HepG2 (cell line): Measurements from ENCODE around the gene TEDC1. TPM values are rescaled to one million over a fixed set of nuclear protein-coding genes. Genes with fewer than 3 reads are reported as not detected.

ENCODE experiments used
- ARNT2 ChIP-seq: sonication (generic); formaldehyde crosslinking; IDR thresholded peaks from 2 replicates; pipeline ENCODE4 v1.8.0; 2022; ENCODE audit warnings: mild to moderate bottlenecking, low read depth, missing genetic modification reagents, moderate library complexity
- ARNTL ChIP-seq: sonication (generic); formaldehyde crosslinking; IDR thresholded peaks from 2 replicates; pipeline ENCODE4 v1.4.0; 2020; ENCODE audit warnings: mild to moderate bottlenecking, missing genetic modification reagents
- BORCS8-MEF2B ChIP-seq: sonication (generic); formaldehyde crosslinking; IDR thresholded peaks from 2 replicates; pipeline ENCODE4 v1.8.0; 2022; ENCODE audit warnings: mild to moderate bottlenecking, missing genetic modification reagents
- EED ChIP-seq: sonication (generic); formaldehyde crosslinking; IDR thresholded peaks from 2 replicates; pipeline ENCODE4 v1.5.0; 2020; ENCODE audit warnings: mild to moderate bottlenecking, missing genetic modification reagents
- GTF3A ChIP-seq: sonication (generic); formaldehyde crosslinking; conservative IDR thresholded peaks from 2 replicates; pipeline ENCODE4 v1.4.0; 2020; ENCODE audit warnings: mild to moderate bottlenecking, missing genetic modification reagents
- HCFC1 ChIP-seq: fragments of 150-350 bp; IDR thresholded peaks from 2 replicates; pipeline ENCODE4 v1.6.1; 2014; ENCODE audit warnings: low read depth, low read length
- JARID2 ChIP-seq: sonication (generic); formaldehyde crosslinking; IDR thresholded peaks from 2 replicates; pipeline ENCODE4 v1.8.1; 2023; ENCODE audit warnings: missing genetic modification reagents, inconsistent platforms; ENCODE audit not compliant: insufficient replicate concordance
- MAFF ChIP-seq: IDR thresholded peaks from 2 replicates; pipeline ENCODE4 v1.6.1; 2011; ENCODE audit warnings: low read depth, low read length, improper control_type of control experiment
- MAZ ChIP-seq, 2 experiments: sonication (generic) in 1 of 2; formaldehyde crosslinking in 1 of 2; IDR thresholded peaks; 2 replicates each; pipeline versions ENCODE4 v1.5.0 to v1.6.1; 2012 to 2020; ENCODE audit warnings: low read depth in 2 of 2, mild to moderate bottlenecking in 2 of 2, borderline replicate concordance in 1 of 2, improper control_type of control experiment in 1 of 2, low read length in 1 of 2, missing genetic modification reagents in 1 of 2, moderate library complexity in 1 of 2
- MBNL3 ChIP-seq: fragments of 250-450 bp; sonication (Bioruptor Pico); conservative IDR thresholded peaks from 2 replicates; pipeline ENCODE4 v1.8.0; 2022; ENCODE audit warnings: mild to moderate bottlenecking, inconsistent platforms
- NCOA1 ChIP-seq: sonication (generic); formaldehyde crosslinking; IDR thresholded peaks from 2 replicates; pipeline ENCODE4 v1.9.0; 2021; ENCODE audit warnings: missing genetic modification reagents
- RAD51 ChIP-seq: fragments of 450-650 bp; IDR thresholded peaks from 2 replicates; pipeline ENCODE4 v1.6.1; 2016; ENCODE audit warnings: borderline replicate concordance
- RELA ChIP-seq: sonication (generic); formaldehyde crosslinking; IDR thresholded peaks from 2 replicates; pipeline ENCODE4 v1.4.0; 2020; ENCODE audit warnings: missing genetic modification reagents
- SAFB2 ChIP-seq: sonication (generic); formaldehyde crosslinking; IDR thresholded peaks from 2 replicates; pipeline ENCODE4 v1.5.1; 2020; ENCODE audit warnings: missing genetic modification reagents, low read depth, mild to moderate bottlenecking, borderline replicate concordance
- SAP130 ChIP-seq: IDR thresholded peaks from 2 replicates; pipeline ENCODE4 v1.6.1; 2016; ENCODE audit warnings: low read depth
- SCMH1 ChIP-seq: sonication (generic); formaldehyde crosslinking; IDR thresholded peaks from 2 replicates; pipeline ENCODE4 v1.9.0; 2021; ENCODE audit warnings: missing genetic modification reagents, mild to moderate bottlenecking, borderline replicate concordance
- SIN3B ChIP-seq: fragments of 150-350 bp; IDR thresholded peaks from 2 replicates; pipeline ENCODE4 v1.6.1; 2014; ENCODE audit warnings: low read length
- SP5 ChIP-seq: IDR thresholded peaks from 2 replicates; pipeline ENCODE4 v1.6.1; 2016; ENCODE audit warnings: low read depth, borderline replicate concordance
- SRSF9 ChIP-seq: fragments of 200-400 bp; formaldehyde crosslinking; IDR thresholded peaks from 2 replicates; pipeline ENCODE4 v1.6.1; 2018; ENCODE audit warnings: borderline replicate concordance, mild to moderate bottlenecking, low read depth, low read length; ENCODE audit not compliant: insufficient read depth, poor library complexity, severe bottlenecking
- ZFP82 ChIP-seq: sonication (generic); formaldehyde crosslinking; IDR thresholded peaks from 2 replicates; pipeline ENCODE4 v1.5.1; 2020; ENCODE audit warnings: mild to moderate bottlenecking, missing genetic modification reagents, borderline replicate concordance
- ZFX ChIP-seq: sonication (generic); formaldehyde crosslinking; IDR thresholded peaks from 2 replicates; pipeline ENCODE4 v1.4.0; 2020; ENCODE audit warnings: mild to moderate bottlenecking, low read depth, missing genetic modification reagents, moderate library complexity
- ZNF230 ChIP-seq: sonication (generic); formaldehyde crosslinking; IDR thresholded peaks from 2 replicates; pipeline ENCODE4 v1.4.0; 2020; ENCODE audit warnings: mild to moderate bottlenecking, missing genetic modification reagents
- ZNF367 ChIP-seq: sonication (generic); formaldehyde crosslinking; IDR thresholded peaks from 2 replicates; pipeline ENCODE4 v1.4.0; 2020; ENCODE audit warnings: missing genetic modification reagents, borderline replicate concordance
- ZNF496 ChIP-seq: sonication (generic); formaldehyde crosslinking; IDR thresholded peaks from 2 replicates; pipeline ENCODE4 v1.8.1; 2023; ENCODE audit warnings: mild to moderate bottlenecking, moderate library complexity, missing genetic modification reagents; ENCODE audit not compliant: insufficient replicate concordance
- ZNF850 ChIP-seq: sonication (generic); formaldehyde crosslinking; conservative IDR thresholded peaks from 2 replicates; pipeline ENCODE4 v1.9.0; 2021; ENCODE audit warnings: mild to moderate bottlenecking, missing genetic modification reagents
- polyA plus RNA-seq, 8 experiments: library from polyadenylated mRNA; depleted of rRNA in 3 of 8; stranded (reverse) in 7 of 8; unstranded in 1 of 8; fragments of >200 nt; fragmentation: Illumina TruSeq in 4 of 8; extraction: Trizol in 4 of 8; gene quantifications; 2 replicates each; pipeline versions ENCODE4 v1.2.1 to v1.2.3, GENCODE V29; 2011 to 2016; ENCODE audit warnings: low read depth in 4 of 8, missing spikeins in 1 of 8, mixed read lengths in 1 of 8; ENCODE audit not compliant: insufficient read depth in 1 of 8
- total RNA-seq, 5 experiments: library from RNA; depleted of rRNA; stranded (reverse); fragments of >200 nt; fragmentation: Illumina TruSeq; extraction: Trizol; gene quantifications; 2 replicates each; pipeline ENCODE4 v1.2.3, GENCODE V29; 2016; ENCODE audit warnings: low read depth in 1 of 5
- TF ChIP-seq, protein P1 (sequence below): IDR thresholded peaks from 2 replicates; pipeline ENCODE4 v1.6.1; 2016; ENCODE audit warnings: missing biosample characterization, missing genetic modification reagents, low read depth
- TF ChIP-seq, protein P2 (sequence below): sonication (generic); formaldehyde crosslinking; conservative IDR thresholded peaks from 2 replicates; pipeline ENCODE4 v1.4.0; 2020; ENCODE audit warnings: missing genetic modification reagents

TEDC1 gene
- total and polyA plus RNA-seq, 2 of the 13 experiments (the other 11 are each of a cell fraction or from before 2014, with no cell fraction given): 5.7 to 27.4 TPM

DNA sequence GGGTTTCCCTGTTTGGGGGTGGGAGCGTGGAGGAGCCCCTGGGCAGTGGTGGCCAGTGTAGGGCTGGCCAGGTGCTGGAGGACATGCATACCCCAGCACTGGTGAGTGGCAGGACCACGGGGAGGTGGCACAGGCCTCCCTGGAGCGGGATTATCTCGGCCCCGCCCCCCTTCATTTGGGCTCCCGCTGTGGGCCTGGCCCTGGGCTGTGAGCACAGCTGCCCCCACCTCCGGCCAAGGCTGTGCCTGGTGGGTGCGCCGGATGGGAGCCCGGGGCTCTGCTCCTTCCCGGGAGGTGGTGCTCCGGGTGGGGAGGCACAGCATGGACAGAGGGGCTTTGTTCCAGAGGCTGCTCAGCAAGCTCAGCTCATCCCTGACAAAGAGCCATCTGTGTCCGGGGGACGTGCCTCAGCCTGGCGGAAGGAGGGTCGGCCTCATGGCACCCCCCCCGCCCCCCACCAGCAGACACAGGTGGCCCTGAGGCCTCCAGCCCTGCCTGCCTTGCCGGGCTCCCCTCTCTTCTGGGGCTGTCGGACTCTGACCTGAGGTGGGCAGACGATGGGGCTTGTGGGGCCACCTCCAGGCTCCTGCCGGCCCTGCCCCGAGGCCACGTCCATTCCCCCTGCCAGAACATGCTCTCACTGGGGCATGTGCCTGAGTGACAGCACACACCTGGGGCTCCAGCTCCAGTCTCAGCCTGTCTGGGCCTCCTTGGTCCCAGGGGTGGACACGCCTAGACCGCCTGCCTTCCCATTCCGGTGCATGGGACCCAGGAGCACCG, 8.4 kb downstream of the TEDC1 start (continued):
- TF ChIP-seq, protein P1, sequence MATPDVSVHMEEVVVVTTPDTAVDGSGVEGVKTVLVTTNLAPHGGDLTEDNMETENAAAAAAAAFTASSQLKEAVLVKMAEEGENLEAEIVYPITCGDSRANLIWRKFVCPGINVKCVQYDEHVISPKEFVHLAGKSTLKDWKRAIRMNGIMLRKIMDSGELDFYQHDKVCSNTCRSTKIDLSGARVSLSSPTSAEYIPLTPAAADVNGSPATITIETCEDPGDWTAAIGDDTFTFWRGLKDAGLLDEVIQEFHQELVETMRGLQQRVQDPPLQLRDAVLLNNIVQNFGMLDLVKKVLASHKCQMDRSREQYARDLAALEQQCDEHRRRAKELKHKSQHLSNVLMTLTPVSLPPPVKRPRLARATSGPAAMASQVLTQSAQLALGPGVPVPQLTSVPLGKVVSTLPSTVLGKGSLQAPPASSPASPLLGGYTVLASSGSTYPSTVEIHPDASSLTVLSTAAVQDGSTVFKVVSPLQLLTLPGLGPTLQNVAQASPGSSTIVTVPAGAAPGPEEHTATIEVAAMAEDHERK: no peak
- TF ChIP-seq HCFC1 (no peak), SRSF9 (no peak), SIN3B (no peak), ZNF230 (CRISPR knock-in tag) (no peak; the same call in 1 of the 2 replicates), NCOA1 (no peak), ARNTL (CRISPR knock-in tag) (peak; percentile 87), EED (no peak), SAFB2 (CRISPR knock-in tag) (peak; percentile 84; the same call in 1 of the 2 replicates), MAZ (IDR thresholded peaks at IDR 0.05; ENCODE audit: borderline replicate concordance, low read depth, low read length) (no peak), MAZ (CRISPR knock-in tag; IDR thresholded peaks at IDR 0.05; ENCODE audit: low read depth) (peak; percentile 89), ZFP82 (no peak), ZNF496 (CRISPR knock-in tag) (no peak), ZNF367 (CRISPR knock-in tag) (no peak), ZNF850 (CRISPR knock-in tag) (no peak), RAD51 (no peak), GTF3A (no peak), SAP130 (CRISPR knock-in tag) (peak; percentile 87), ARNT2 (CRISPR knock-in tag) (peak; percentile 73), MBNL3 (CRISPR knock-in tag) (no peak), BORCS8-MEF2B (CRISPR knock-in tag) (no peak), MAFF (no peak), ZFX (CRISPR knock-in tag) (peak; percentile 91), SP5 (peak; percentile 77), SCMH1 (CRISPR knock-in tag) (no peak), RELA (CRISPR knock-in tag) (no peak), JARID2 (CRISPR knock-in tag) (no peak)
- TF ChIP-seq, protein P2, sequence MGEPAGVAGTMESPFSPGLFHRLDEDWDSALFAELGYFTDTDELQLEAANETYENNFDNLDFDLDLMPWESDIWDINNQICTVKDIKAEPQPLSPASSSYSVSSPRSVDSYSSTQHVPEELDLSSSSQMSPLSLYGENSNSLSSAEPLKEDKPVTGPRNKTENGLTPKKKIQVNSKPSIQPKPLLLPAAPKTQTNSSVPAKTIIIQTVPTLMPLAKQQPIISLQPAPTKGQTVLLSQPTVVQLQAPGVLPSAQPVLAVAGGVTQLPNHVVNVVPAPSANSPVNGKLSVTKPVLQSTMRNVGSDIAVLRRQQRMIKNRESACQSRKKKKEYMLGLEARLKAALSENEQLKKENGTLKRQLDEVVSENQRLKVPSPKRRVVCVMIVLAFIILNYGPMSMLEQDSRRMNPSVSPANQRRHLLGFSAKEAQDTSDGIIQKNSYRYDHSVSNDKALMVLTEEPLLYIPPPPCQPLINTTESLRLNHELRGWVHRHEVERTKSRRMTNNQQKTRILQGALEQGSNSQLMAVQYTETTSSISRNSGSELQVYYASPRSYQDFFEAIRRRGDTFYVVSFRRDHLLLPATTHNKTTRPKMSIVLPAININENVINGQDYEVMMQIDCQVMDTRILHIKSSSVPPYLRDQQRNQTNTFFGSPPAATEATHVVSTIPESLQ (CRISPR knock-in tag): no peak
